ENCODE data around the gene SLC7A9. TPM values are rescaled to one million over a fixed set of nuclear protein-coding genes. Genes with fewer than 3 reads are reported as not detected.

Gene SLC7A9
- 0.16 TPM for polyA plus RNA-seq (2012; ENCODE audit: insufficient read length, low read depth)

GRCh38 chr19:32869369-32869965, at the start of gene SLC7A9:
Gene SLC7A9, minus strand, starts transcription at chr19:32869767. Its CDS starts 1,233 bp downstream, at chr19:32868534.
- TF ChIP-seq TAF1 (IDR thresholded peaks at IDR 0.05; ENCODE audit: borderline replicate concordance, insufficient read depth, low read length) (no peak), FOXP2 (optimal IDR thresholded peaks at IDR 0.05; ENCODE audit: borderline replicate concordance, extremely low read depth, extremely low read length, insufficient read depth) (no peak), REST (IDR thresholded peaks at IDR 0.05; ENCODE audit: insufficient read depth in 1 of 2, low read depth in 2 of 2, low read length in 2 of 2) (no peak), POLR2AphosphoS5 (IDR thresholded peaks at IDR 0.05; ENCODE audit: low read depth, low read length) (no peak), SIN3A (IDR thresholded peaks at IDR 0.05; ENCODE audit: borderline replicate concordance, insufficient read depth, low read length) (no peak)

- no peak for TF ChIP-seq SIN3A (IDR thresholded peaks at IDR 0.05; ENCODE audit: borderline replicate concordance, insufficient read depth, low read length)
- TF ChIP-seq TAF1 (IDR thresholded peaks at IDR 0.05; ENCODE audit: borderline replicate concordance, insufficient read depth, low read length), result no peak
- no peak for TF ChIP-seq FOXP2 (optimal IDR thresholded peaks at IDR 0.05; ENCODE audit: borderline replicate concordance, extremely low read depth, extremely low read length, insufficient read depth)
- TF ChIP-seq POLR2AphosphoS5 (IDR thresholded peaks at IDR 0.05; ENCODE audit: low read depth, low read length), result no peak
- TF ChIP-seq REST (IDR thresholded peaks at IDR 0.05; ENCODE audit: insufficient read depth in 1 of 2, low read depth in 2 of 2, low read length in 2 of 2), result no peak
Measured at GRCh38 chr19:32919365-32919764, 49.8 kb upstream of the SLC7A9 start.

GRCh38 chr19:32917616-32917996, 48.0 kb upstream of the SLC7A9 start:
- TF ChIP-seq SIN3A (IDR thresholded peaks at IDR 0.05; ENCODE audit: borderline replicate concordance, insufficient read depth, low read length) (no peak), TAF1 (IDR thresholded peaks at IDR 0.05; ENCODE audit: borderline replicate concordance, insufficient read depth, low read length) (no peak), REST (IDR thresholded peaks at IDR 0.05; ENCODE audit: insufficient read depth in 1 of 2, low read depth in 2 of 2, low read length in 2 of 2) (no peak), POLR2AphosphoS5 (IDR thresholded peaks at IDR 0.05; ENCODE audit: low read depth, low read length) (no peak), FOXP2 (optimal IDR thresholded peaks at IDR 0.05; ENCODE audit: borderline replicate concordance, extremely low read depth, extremely low read length, insufficient read depth) (no peak)

GRCh38 chr19:32916969-32917615, 47.5 kb upstream of the SLC7A9 start:
- TF ChIP-seq REST (IDR thresholded peaks at IDR 0.05; ENCODE audit: insufficient read depth in 1 of 2, low read depth in 2 of 2, low read length in 2 of 2), result no peak
- no peak for TF ChIP-seq TAF1 (IDR thresholded peaks at IDR 0.05; ENCODE audit: borderline replicate concordance, insufficient read depth, low read length)
- no peak for TF ChIP-seq FOXP2 (optimal IDR thresholded peaks at IDR 0.05; ENCODE audit: borderline replicate concordance, extremely low read depth, extremely low read length, insufficient read depth)
- no peak for TF ChIP-seq POLR2AphosphoS5 (IDR thresholded peaks at IDR 0.05; ENCODE audit: low read depth, low read length)
- TF ChIP-seq SIN3A (IDR thresholded peaks at IDR 0.05; ENCODE audit: borderline replicate concordance, insufficient read depth, low read length), result no peak
